Activated CD4-positive, alpha-beta memory T cell treated with anti-CD3 and anti-CD28 coated beads for 36 hours (primary cell): ENCODE measurements around the gene DIAPH3. TPM values are rescaled to one million over a fixed set of nuclear protein-coding genes. Genes with fewer than 3 reads are reported as not detected.

Experiments used
- CTCF ChIA-PET: fragments of 350-600 bp; sonication (Branson Sonifier 250); formaldehyde crosslinking; loops from one replicate; lab custom pipeline; 2021; ENCODE audit warnings: antibody characterized with exemption, inconsistent platforms; lab: Charles Lee
- POLR2A ChIA-PET: fragments of 350-600 bp; sonication (Branson Sonifier 250); formaldehyde crosslinking; loops from one replicate; lab custom pipeline; 2021; ENCODE audit warnings: antibody characterized with exemption; lab: Charles Lee
- DNase-seq: peaks from one replicate; pipeline ENCODE4 v3.0.0-alpha.2; 2020
- H3K27ac Mint-ChIP-seq: one replicate; pipeline ENCODE4 v1.8.0; 2021; ENCODE audit warnings: mixed read lengths
- H3K27me3 Mint-ChIP-seq: one replicate; pipeline ENCODE4 v1.8.0; 2021; ENCODE audit warnings: mixed read lengths
- H3K36me3 Mint-ChIP-seq: one replicate; pipeline ENCODE4 v1.8.0; 2021; ENCODE audit warnings: mixed read lengths
- H3K4me1 Mint-ChIP-seq: one replicate; pipeline ENCODE4 v1.8.0; 2021; ENCODE audit warnings: low read depth, mixed read lengths
- H3K4me3 Mint-ChIP-seq: one replicate; pipeline ENCODE4 v1.8.0; 2021; ENCODE audit warnings: mild to moderate bottlenecking, mixed read lengths
- H3K9me3 Mint-ChIP-seq: one replicate; pipeline ENCODE4 v1.8.0; 2021; ENCODE audit warnings: mixed read lengths
- intact Hi-C: fragments of 100-400 bp; cut with micrococcal nuclease; formaldehyde crosslinking; loops from one replicate; pipeline ENCODE4 v1.15.1; 2023
- total RNA-seq, 2 experiments: library from RNA; stranded (reverse); gene quantifications; one replicate each; pipeline ENCODE4 v1.2.3, GENCODE V29; 2021

The DIAPH3 gene
- total RNA-seq, 2 experiments from 2014 or later, result 31.3 to 31.9 TPM

- POLR2A ChIA-PET, result no interaction called here
- no peak overlapping the region for H3K27ac Mint-ChIP-seq
- intact Hi-C loops, result loop anchor here (2.0 kb wide), 1 partner anchor 226 kb away; no protein-coding TSS in a partner anchor
Measured at GRCh38 chr13:59906413-59907049, 257.2 kb downstream of the DIAPH3 start.

GRCh38 chr13:59901191-59901590 lies 262.5 kb downstream of the DIAPH3 start:
- no peak for DNase-seq
- CTCF ChIA-PET, result no interaction called here
- intact Hi-C loops, result no loop called here
- Mint-ChIP-seq H3K4me1 (no peaks in the 10 kb centered on the region), H3K9me3 (no peaks in the 10 kb centered on the region), H3K27ac (no peak overlapping the region), H3K4me3 (no peak overlapping the region), H3K27me3 (no peaks in the 10 kb centered on the region), H3K36me3 (no peaks in the 10 kb centered on the region)
- POLR2A ChIA-PET, result no interaction called here

More at GRCh38 chr13:59906413-59907049, 257.2 kb downstream of the DIAPH3 start:
- H3K9me3 Mint-ChIP-seq, result no peaks in the 10 kb centered on the region
- H3K36me3 Mint-ChIP-seq, result no peaks in the 10 kb centered on the region
- no peaks in the 10 kb centered on the region for H3K27me3 Mint-ChIP-seq
- CTCF ChIA-PET, result interaction anchor here (0.9 to 1.8 kb wide), 3 partner anchors 17 to 514 kb away, joined by 3 to 11 read pairs (median 3); no protein-coding TSS in a partner anchor
- no peaks in the 10 kb centered on the region for H3K4me1 Mint-ChIP-seq
- H3K4me3 Mint-ChIP-seq, result no peak overlapping the region
- DNase-seq, result no peak

- no peaks in the 10 kb centered on the region for H3K27me3 Mint-ChIP-seq
- CTCF ChIA-PET, result no interaction called here
- H3K36me3 Mint-ChIP-seq, result no peaks in the 10 kb centered on the region
- POLR2A ChIA-PET, result no interaction called here
- DNase-seq, result no peak
- no peaks in the 10 kb centered on the region for H3K4me1 Mint-ChIP-seq
- intact Hi-C loops, result no loop called here
- H3K27ac Mint-ChIP-seq, result no peak overlapping the region
- H3K9me3 Mint-ChIP-seq, result no peaks in the 10 kb centered on the region
- no peak overlapping the region for H3K4me3 Mint-ChIP-seq
Measured at GRCh38 chr13:59898066-59898465, 265.7 kb downstream of the DIAPH3 start.

GRCh38 chr13:59893266-59893665 lies 270.5 kb downstream of the DIAPH3 start:
- H3K36me3 Mint-ChIP-seq, result no peaks in the 10 kb centered on the region
- H3K9me3 Mint-ChIP-seq, result no peaks in the 10 kb centered on the region
- intact Hi-C loops, result no loop called here
- H3K27ac Mint-ChIP-seq, result no peak overlapping the region
- no peaks in the 10 kb centered on the region for H3K27me3 Mint-ChIP-seq
- no peak for DNase-seq
- POLR2A ChIA-PET, result no interaction called here
- H3K4me1 Mint-ChIP-seq, result no peaks in the 10 kb centered on the region
- CTCF ChIA-PET, result no interaction called here
- no peak overlapping the region for H3K4me3 Mint-ChIP-seq

- intact Hi-C loops, result no loop called here
Measured at GRCh38 chr13:59891053-59891452, 272.7 kb downstream of the DIAPH3 start.

GRCh38 chr13:59890054-59890453 lies 273.7 kb downstream of the DIAPH3 start:
- Mint-ChIP-seq H3K27me3 (no peaks in the 10 kb centered on the region), H3K9me3 (no peaks in the 10 kb centered on the region), H3K27ac (no peak overlapping the region), H3K4me3 (no peak overlapping the region), H3K36me3 (no peaks in the 10 kb centered on the region), H3K4me1 (no peaks in the 10 kb centered on the region)
- POLR2A ChIA-PET, result no interaction called here
- intact Hi-C loops, result no loop called here
- CTCF ChIA-PET, result interaction anchor here (0.9 kb wide), 1 partner anchor 17 kb away, joined by 3 read pairs; no protein-coding TSS in a partner anchor
- DNase-seq, result no peak

More at GRCh38 chr13:59891053-59891452, 272.7 kb downstream of the DIAPH3 start:
- Mint-ChIP-seq H3K27ac (no peak overlapping the region), H3K36me3 (no peaks in the 10 kb centered on the region), H3K4me3 (no peak overlapping the region), H3K9me3 (no peaks in the 10 kb centered on the region), H3K27me3 (no peaks in the 10 kb centered on the region), H3K4me1 (no peaks in the 10 kb centered on the region)
- no peak for DNase-seq
- ChIA-PET CTCF (no interaction called here), POLR2A (no interaction called here)

GRCh38 chr13:59888408-59888807 lies 275.3 kb downstream of the DIAPH3 start:
- Mint-ChIP-seq H3K36me3 (no peaks in the 10 kb centered on the region), H3K9me3 (no peaks in the 10 kb centered on the region), H3K4me3 (no peak overlapping the region), H3K4me1 (no peaks in the 10 kb centered on the region), H3K27ac (no peak overlapping the region), H3K27me3 (no peaks in the 10 kb centered on the region)
- ChIA-PET POLR2A (no interaction called here), CTCF (no interaction called here)
- no peak for DNase-seq
- intact Hi-C loops, result no loop called here

- CTCF ChIA-PET, result no interaction called here
Measured at GRCh38 chr13:59885076-59885475, 278.7 kb downstream of the DIAPH3 start.

GRCh38 chr13:59883885-59884284 lies 279.8 kb downstream of the DIAPH3 start:
- ChIA-PET CTCF (interaction anchor here (0.7 kb wide), 1 partner anchor 449 kb away, joined by 3 read pairs; no protein-coding TSS in a partner anchor), POLR2A (no interaction called here)
- Mint-ChIP-seq H3K27ac (no peak overlapping the region), H3K9me3 (no peaks in the 10 kb centered on the region), H3K27me3 (no peaks in the 10 kb centered on the region), H3K4me3 (no peak overlapping the region), H3K4me1 (no peaks in the 10 kb centered on the region), H3K36me3 (no peaks in the 10 kb centered on the region)
- intact Hi-C loops, result no loop called here
- DNase-seq, result no peak

More at GRCh38 chr13:59885076-59885475, 278.7 kb downstream of the DIAPH3 start:
- Mint-ChIP-seq H3K9me3 (no peaks in the 10 kb centered on the region), H3K27ac (no peak overlapping the region), H3K36me3 (no peaks in the 10 kb centered on the region), H3K27me3 (no peaks in the 10 kb centered on the region), H3K4me3 (no peak overlapping the region), H3K4me1 (no peaks in the 10 kb centered on the region)
- intact Hi-C loops, result no loop called here
- POLR2A ChIA-PET, result interaction anchor here (0.7 kb wide), 1 partner anchor 484 kb away, joined by 3 read pairs; no protein-coding TSS in a partner anchor
- DNase-seq, result no peak

GRCh38 chr13:59880468-59880867 lies 283.3 kb downstream of the DIAPH3 start:
- H3K4me1 Mint-ChIP-seq, result no peaks in the 10 kb centered on the region
- H3K27me3 Mint-ChIP-seq, result no peaks in the 10 kb centered on the region
- DNase-seq, result no peak
- ChIA-PET CTCF (no interaction called here), POLR2A (no interaction called here)
- no peak overlapping the region for H3K27ac Mint-ChIP-seq
- no peaks in the 10 kb centered on the region for H3K36me3 Mint-ChIP-seq
- H3K4me3 Mint-ChIP-seq, result no peak overlapping the region
- no peaks in the 10 kb centered on the region for H3K9me3 Mint-ChIP-seq
- intact Hi-C loops, result no loop called here

GRCh38 chr13:59879281-59879680 lies 284.4 kb downstream of the DIAPH3 start:
- no peaks in the 10 kb centered on the region for H3K4me1 Mint-ChIP-seq
- H3K36me3 Mint-ChIP-seq, result no peaks in the 10 kb centered on the region
- POLR2A ChIA-PET, result no interaction called here
- H3K27me3 Mint-ChIP-seq, result no peaks in the 10 kb centered on the region
- H3K9me3 Mint-ChIP-seq, result no peaks in the 10 kb centered on the region
- no peak overlapping the region for H3K4me3 Mint-ChIP-seq
- no peak for DNase-seq
- intact Hi-C loops, result no loop called here
- H3K27ac Mint-ChIP-seq, result no peak overlapping the region
- CTCF ChIA-PET, result interaction anchor here (0.6 kb wide), 1 partner anchor 158 kb away, joined by 3 read pairs; no protein-coding TSS in a partner anchor

GRCh38 chr13:59877933-59878332 lies 285.8 kb downstream of the DIAPH3 start:
- no peak for DNase-seq
- Mint-ChIP-seq H3K36me3 (no peaks in the 10 kb centered on the region), H3K9me3 (no peaks in the 10 kb centered on the region), H3K4me3 (no peak overlapping the region), H3K27ac (no peak overlapping the region), H3K27me3 (no peaks in the 10 kb centered on the region), H3K4me1 (no peaks in the 10 kb centered on the region)
- ChIA-PET CTCF (interaction anchor here (1.0 kb wide), 1 partner anchor 570 kb away, joined by 3 read pairs; no protein-coding TSS in a partner anchor), POLR2A (no interaction called here)
- intact Hi-C loops, result no loop called here

GRCh38 chr13:59874973-59875372 lies 288.8 kb downstream of the DIAPH3 start:
- Mint-ChIP-seq H3K4me1 (no peaks in the 10 kb centered on the region), H3K9me3 (no peaks in the 10 kb centered on the region), H3K27me3 (no peaks in the 10 kb centered on the region), H3K36me3 (no peaks in the 10 kb centered on the region), H3K4me3 (no peak overlapping the region), H3K27ac (no peak overlapping the region)
- intact Hi-C loops, result no loop called here
- POLR2A ChIA-PET, result no interaction called here
- DNase-seq, result no peak
- CTCF ChIA-PET, result no interaction called here
